T47D (cell line): Measurements from ENCODE around the gene CACNG8.

Experiments
- DNase-seq, 2 experiments: peaks; one replicate each; pipeline versions ENCODE4 v3.0.0 to v3.0.0-alpha.2; 2011 to 2012; ENCODE audit warnings: low read depth in 1 of 2, low spot score in 1 of 2
- JUND ChIP-seq: IDR thresholded peaks from 2 replicates; pipeline ENCODE4 v1.6.1; 2012; ENCODE audit warnings: low read depth
- in situ Hi-C: cut with HindIII; loops from 2 replicates; pipeline ENCODE4 v1.10.0; 2016; ENCODE audit warnings: low sequenced_read_pairs, low pct_unique_long_range_greater_than_20kb

Gene CACNG8

DNA sequence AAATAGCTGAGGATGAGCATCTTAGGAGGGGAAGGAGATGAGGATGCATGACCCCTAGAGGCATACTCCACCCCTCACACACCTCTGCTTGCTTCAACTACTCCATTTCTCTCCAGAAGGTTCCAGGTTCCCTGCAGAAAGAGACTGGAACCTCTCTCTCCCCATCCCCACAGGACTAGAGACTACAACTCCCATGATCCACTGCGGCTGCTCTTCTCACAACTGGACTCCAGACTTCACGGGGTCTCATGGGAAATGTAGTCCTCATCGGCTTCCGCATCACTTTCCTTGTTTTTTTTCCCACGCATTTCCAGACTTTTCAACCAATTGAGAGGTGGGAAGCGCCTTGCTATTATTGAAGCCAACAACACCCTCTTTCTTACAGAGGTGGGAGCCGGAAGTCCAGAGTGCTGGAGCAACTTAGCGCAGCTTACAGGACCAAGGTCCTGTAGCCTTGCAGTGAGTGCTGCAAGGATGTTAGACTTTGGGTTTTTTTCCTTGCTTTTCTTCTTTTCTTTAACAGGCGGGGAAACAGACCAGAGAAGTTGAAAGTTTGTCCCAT lies 14.8 kb downstream of the CACNG8 start:
- peak; percentile 44 to 84 for DNase-seq
- no peak for TF ChIP-seq JUND
- in situ Hi-C loops: no loop called here

DNA sequence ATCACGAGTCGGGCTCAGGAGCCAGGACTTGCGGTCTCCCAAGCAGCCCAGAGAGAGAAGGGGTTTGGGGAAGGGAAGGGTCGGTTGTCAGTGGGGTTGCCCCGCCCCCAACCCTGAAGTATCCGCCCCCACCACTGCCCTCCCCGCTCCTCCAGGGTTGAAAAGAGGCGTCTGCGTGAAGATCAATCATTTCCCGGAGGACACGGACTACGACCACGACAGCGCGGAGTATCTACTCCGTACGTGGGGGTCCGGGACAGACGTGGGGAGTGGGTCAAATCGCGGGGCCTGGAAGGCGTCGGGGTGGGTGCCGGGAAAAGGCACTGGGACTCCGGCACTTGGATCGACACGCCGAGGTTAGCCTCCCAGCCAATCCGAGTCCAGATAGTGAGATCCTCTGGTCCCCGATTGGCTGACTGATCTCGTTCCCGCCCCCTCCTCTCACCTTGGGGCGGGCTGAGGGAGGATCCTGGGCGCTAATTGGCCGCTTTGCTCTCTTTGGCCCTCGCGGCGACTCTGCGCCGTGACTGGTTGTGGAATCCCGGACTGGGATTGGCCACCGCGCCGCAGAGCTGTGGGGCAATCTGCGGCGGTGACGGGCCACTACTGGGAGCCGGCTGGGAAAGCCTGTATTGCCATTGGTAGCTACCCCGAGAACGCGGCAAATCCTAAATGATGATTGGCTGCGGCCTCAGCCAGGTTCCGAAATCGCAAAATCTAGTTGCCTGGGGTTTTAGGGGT lies 15.4 kb downstream of the CACNG8 start:
- in situ Hi-C loops: no loop called here
- TF ChIP-seq JUND: no peak
- peak in 1 of 2 experiments; percentile 40 for DNase-seq

DNA sequence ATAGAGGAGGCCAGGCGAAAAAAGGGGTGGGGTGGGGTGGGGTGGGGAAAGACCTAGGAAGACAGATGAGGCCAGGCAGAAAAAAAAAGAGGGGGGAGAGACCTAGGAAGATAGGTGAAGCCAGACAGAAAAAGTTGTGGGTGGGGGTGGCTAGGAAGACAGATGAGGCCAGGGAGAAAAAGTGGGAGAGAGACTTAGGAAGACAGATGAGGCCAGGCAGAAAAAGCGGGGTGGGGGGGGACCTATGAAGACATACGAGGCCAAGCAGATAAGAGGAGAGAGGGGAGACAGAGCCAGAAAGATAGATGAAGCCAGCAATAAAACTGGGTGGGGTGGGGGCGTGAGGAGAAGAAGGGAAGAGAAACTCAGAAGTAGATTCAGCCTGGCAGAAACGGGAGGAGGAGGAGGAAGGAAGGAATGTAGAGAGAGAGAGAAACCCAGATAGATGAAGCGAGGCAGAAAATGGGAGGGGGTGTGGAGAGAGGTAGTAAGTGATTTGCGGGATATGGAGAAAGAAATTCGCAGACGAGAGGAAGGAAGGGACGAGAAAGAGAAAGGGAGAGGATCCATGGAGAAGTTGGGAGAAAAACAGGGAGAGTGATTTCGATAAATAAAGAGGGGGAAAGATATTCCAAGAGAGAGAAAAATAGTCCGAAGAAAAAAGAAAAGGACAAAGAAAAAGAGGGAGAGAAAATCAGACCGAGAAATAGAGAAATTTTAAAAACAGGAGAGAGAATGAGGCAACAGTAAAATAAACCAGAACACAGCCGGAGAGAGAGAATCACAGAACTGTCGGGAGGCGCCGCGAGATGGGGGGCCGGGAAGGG lies 16.5 kb downstream of the CACNG8 start:
- DNase-seq: no peak
- in situ Hi-C loops: no loop called here
- TF ChIP-seq JUND: no peak

DNA sequence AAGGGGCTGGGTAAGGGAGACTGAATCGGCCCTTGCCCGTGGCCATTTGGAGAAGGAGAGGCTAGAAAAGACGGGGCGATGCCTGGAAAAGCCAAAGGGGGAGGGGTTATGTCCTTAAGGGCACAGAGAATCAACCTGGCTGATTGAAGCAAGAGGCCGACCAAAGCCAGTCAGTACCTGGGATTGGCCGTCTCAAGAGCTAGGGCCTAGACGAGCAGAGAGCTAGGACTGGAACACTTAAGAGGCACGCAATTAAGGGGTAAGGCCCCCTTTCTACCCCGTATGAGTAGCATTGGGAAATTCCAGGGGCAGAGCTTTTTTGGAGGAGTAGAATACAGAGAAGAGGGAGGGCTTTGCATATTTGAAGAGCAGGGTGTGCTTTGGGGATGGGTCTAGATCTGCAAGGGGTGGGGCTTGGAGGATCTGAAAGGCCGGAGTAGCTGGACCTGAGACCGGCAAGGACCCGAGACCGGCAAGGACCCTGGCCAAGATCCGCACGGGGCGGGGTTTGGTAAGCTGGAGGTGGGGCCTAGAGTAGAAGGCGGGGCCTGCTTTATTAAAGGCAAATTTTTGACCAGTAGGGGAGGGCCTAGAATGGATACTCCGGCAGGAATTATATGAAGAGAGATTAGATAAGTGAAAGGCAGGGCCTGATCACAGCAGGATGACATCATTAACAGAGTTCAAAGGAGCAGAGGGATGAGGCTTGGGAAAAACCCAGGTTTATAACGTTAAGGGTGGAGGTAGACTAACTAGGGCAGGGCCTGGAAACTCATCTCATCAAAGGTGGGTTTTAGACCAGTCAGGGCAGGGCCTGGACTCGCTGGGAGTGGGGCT lies 18.0 kb downstream of the CACNG8 start:
- TF ChIP-seq JUND: no peak
- peak; percentile 84 to 93 for DNase-seq
- in situ Hi-C loops: no loop called here

DNA sequence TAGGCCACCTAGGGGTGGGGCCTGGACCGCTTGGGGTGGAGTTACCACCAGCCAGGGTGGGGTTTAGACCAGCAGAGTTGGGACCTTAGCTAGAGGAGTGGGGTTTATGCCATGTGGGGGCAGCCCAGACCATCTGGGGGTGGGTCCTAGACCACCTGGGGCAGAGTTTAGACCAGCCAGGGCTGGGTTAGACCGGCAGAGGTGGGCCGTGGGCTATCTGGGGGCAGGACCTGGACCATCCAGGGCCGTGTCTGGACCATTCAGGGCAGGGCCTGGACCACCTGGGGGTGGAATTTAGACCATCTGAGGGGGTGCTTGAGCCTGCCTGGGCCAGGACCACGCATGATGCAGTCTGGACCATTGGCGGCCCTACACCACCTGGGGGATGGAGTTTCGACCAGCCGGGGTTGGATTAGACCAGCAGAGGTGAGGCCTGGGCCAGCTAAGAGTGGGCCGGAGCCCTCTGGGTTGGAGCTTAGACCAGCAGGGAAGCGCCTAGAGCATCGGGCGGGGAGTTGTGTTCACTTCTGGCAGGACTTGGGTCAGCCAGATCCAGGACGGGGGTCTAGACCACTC lies 18.7 kb downstream of the CACNG8 start:
- DNase-seq: no peak
- in situ Hi-C loops: no loop called here
- TF ChIP-seq JUND: no peak

DNA sequence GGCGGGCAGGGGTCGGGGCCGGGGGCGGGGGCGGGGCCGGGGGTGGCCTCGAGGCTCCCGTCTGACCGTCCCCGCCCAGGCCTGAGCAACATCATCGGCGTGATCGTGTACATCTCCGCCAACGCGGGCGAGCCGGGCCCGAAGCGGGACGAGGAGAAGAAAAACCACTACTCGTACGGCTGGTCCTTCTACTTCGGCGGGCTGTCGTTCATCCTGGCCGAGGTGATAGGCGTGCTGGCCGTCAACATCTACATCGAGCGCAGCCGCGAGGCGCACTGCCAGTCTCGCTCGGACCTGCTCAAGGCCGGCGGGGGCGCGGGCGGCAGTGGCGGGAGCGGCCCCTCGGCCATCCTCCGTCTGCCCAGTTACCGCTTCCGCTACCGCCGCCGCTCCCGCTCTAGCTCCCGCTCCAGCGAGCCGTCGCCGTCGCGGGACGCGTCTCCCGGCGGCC lies 19.3 kb downstream of the CACNG8 start:
- in situ Hi-C loops: no loop called here
- TF ChIP-seq JUND: no peak
- DNase-seq: peak; percentile 47 to 56

DNA sequence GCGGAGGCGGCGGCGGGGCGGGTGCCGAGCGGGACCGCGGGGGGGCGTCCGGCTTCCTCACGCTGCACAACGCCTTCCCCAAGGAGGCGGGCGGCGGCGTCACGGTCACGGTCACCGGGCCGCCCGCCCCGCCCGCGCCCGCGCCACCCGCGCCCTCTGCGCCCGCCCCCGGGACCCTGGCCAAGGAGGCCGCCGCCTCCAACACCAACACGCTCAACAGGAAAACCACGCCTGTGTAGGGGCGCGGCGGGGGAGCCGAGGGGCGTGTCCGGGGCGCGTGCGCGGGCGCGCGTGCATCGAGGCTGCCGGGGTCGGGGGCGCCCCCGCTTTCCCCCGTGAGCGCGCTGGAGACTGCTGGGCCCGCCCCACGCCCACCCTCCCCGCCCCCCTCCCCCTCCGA lies 19.9 kb downstream of the CACNG8 start:
- in situ Hi-C loops: no loop called here
- no peak for TF ChIP-seq JUND
- peak; percentile 80 to 83 for DNase-seq

DNA sequence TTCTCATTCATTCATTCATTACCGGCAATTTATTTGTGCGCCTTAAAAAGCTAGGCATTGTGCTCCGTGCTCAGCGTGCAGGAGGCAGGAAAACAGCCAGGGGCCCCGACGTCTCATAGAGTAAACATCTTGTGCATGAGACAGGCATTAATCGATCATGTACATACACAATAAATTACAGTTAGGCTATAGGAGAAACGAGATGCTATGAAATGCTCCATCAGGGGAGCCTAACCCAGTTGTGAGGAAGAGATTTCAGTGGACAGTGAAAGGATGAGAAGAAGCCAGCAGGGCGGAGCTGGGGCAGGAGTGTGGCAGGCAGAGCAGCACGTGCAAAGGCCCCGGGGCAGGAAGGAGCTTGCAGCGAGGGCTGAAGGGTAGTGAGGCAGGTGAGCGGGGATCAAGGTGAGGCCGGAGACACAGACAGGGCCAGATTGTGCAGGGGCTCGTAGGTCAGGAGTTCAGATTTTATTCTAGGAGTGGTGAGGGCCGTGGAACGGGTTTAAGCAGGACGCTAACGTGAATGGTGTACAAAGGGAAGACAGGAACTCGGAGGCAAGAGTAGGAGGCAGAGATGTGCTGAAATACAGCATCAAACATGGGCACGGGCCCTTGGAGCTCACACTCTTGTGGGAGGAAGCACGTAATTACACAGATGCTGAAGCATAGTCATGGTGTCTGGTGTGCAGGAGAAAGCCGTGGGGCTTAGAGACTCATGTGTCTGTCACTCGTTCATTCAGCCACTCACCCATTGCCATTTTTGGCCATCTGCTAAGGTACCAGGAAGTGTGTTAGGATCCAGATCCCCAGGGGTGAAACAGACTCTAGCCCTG lies 20.9 kb downstream of the CACNG8 start:
- in situ Hi-C loops: no loop called here
- no peak for DNase-seq
- TF ChIP-seq JUND: no peak

DNA sequence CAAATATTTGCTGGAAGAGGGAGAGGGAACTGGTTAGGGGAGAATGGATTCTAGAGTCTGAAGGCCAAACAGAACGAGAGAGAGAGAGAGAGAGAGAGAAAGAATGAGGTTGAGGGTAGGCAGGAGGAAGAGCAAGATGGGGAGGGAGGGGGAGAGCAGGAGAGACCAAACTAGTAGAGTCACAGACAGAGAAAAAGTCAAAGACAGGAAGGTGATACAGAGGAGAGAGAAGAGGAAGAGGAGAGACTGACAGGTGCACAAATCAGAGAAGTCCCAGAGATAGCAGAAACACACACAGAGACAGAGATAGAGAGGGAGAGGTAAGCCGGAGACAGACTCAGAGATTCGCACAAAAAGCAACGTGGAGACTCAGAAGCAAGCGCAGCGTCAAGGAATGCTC lies 23.1 kb downstream of the CACNG8 start:
- TF ChIP-seq JUND: no peak
- in situ Hi-C loops: no loop called here
- peak in 1 of 2 experiments; percentile 22 for DNase-seq

DNA sequence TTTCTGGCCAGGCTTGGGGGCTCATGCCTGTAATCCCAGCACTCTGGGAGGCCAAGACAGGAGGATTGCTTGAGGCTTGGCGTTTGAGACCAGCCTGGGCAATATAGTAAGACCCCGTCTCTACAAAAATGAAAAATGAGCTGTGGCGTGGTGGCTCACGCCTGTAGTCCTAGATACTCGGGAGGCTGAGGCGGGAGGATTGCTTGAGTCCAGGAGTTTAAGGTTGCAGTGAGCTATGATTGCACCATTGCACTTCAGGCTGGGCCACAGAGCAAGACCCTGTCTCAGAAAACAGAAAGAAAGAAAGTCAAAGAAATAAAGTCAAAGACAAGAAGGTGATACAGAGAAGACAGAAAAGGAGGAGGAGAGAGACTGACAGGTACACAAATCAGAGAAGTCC lies 26.2 kb downstream of the CACNG8 start:
- no peak for TF ChIP-seq JUND
- no peak for DNase-seq
- in situ Hi-C loops: no loop called here
